Caki2 (cell line): Measurements from ENCODE around the gene GPR158. TPM values are rescaled to one million over a fixed set of nuclear protein-coding genes. Genes with fewer than 3 reads are reported as not detected.

ENCODE experiments used
- DNase-seq: peaks from one replicate; pipeline ENCODE4 v3.0.0-alpha.2; 2015; ENCODE audit warnings: low read depth
- in situ Hi-C: cut with HindIII; loops from 2 replicates; pipeline ENCODE4 v1.10.0; 2016; ENCODE audit warnings: low sequenced_read_pairs, low pct_unique_long_range_greater_than_20kb, mixed read lengths
- total RNA-seq: library from RNA; depleted of rRNA; stranded (reverse); fragments of >200 nt; shearing (Covaris generic); gene quantifications from 2 replicates; pipeline ENCODE4 v1.2.3, GENCODE V29; 2014; ENCODE audit warnings: low replicate concordance

Gene GPR158
- total RNA-seq, 1 experiment from 2014 or later, result not detected

DNA sequence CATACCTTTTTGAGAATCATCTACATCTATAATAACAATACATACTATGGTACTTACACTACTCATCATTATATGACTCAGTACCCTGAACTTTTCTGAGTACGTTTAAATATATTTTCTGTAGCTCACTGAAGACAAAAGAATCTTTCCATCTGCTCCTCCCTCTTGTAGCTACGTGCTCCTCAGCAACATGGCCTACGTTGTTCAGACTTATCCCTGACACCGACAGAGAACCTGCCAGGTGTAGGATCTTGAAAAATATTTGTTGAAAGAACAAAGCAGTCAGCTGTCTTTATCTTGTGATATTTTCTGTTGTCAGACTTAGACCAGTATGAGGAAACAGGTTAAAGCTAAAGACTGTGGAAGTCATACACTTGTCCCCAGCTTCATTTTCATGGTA is 403.3 kb downstream of the GPR158 start:
- in situ Hi-C loops, result no loop called here

DNA sequence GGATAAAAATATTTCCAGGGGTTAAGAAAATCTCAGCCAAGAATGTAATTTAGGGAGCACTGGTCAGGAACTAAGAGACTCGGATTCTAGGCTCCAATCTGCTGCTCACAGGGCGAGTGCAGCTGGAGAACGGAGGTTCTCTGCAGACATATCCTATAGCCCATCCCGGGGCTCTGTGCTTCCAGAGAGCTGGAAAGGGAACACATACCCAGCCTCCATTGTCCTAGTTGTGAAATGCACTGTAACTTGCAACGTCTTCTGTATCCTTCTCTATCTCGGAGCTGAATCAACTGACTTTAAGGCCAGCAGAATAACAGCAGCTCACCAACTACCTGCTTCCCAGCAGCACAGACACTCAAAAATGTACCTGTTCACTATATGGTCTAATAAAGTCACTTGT is 408.2 kb downstream of the GPR158 start:
- no peak for DNase-seq
- in situ Hi-C loops, result no loop called here

More for the DNA sequence above, 403.3 kb downstream of the GPR158 start:
- DNase-seq, result no peak

DNA sequence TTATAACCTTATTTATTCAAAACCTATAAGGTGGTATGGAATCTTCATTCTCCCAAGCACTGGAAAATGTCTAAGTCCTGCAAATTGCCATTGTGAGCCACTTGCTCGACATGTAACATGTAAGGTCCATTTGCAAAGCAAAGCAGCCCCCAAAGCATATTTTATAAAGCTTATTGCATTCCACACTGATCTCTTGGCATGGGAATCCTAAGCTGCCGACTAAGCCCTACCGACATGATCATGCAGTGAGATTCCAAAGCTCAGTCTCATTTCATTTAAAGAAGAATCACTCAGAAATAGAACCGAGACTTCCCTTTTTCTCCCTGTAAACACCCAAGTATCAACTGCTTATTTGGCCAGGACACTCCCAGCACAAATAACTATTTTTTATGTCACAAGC is 425.9 kb downstream of the GPR158 start:
- in situ Hi-C loops, result no loop called here
- DNase-seq, result no peak

DNA sequence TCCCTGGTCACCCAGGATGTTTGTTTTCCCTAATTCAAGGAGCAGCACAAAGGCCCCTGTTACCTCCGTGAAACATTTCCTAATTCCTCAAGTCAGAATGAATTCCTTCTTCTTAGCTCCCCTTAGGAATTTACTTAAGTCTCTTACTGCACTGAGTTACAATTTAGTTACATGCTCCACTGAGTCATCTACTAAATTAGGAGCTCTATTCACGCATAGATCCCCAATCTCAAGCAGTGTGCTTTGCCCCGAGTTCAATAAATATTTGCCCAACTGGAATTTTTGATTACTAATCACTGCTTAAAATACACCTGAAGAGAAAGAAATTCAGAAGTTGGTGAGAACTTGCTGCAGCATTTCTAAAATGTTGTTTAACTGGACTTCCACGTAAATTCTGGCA is 429.8 kb downstream of the GPR158 start:
- in situ Hi-C loops, result no loop called here

DNA sequence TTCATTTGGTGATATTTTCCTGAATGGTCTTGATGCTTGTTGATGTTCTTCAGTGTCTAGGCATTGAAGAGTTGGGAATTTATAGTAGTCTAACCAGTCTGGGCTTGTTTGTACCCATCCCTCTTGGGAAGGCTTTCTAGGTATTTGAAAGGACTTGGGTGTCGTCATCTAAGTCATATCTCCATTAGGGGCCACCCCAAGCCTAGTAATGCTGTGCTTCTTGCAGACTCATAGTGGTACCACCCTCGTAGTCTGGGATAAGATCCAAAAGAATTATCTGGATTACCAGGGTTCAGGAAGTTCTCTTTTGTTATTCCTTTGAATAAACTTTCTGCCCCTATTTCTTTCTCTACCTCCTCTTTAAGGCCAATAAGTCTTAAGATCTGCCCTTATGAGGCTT is 439.9 kb downstream of the GPR158 start:
- in situ Hi-C loops, result no loop called here
- DNase-seq, result no peak

More for the DNA sequence above, 429.8 kb downstream of the GPR158 start:
- DNase-seq, result no peak

DNA sequence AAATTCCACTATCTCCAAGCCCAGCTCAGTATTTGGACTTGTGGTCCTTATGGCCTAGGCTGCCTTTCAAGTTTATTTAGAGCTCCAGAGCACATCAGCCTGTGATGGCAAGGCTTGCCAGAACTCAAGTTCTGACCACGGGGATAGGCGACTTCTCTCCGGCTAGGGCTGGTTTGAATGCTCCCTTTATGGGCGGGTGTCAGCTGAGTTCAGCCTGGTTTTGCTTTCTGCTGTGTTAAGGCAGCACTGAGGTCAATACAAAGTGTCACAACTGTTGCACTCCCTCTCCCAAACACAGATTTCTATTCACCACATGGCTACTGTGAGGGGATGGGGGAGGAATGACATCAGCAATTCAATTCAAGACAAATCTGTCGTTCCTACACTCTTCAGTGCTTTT is 441.1 kb downstream of the GPR158 start:
- DNase-seq, result no peak
- in situ Hi-C loops, result no loop called here

DNA sequence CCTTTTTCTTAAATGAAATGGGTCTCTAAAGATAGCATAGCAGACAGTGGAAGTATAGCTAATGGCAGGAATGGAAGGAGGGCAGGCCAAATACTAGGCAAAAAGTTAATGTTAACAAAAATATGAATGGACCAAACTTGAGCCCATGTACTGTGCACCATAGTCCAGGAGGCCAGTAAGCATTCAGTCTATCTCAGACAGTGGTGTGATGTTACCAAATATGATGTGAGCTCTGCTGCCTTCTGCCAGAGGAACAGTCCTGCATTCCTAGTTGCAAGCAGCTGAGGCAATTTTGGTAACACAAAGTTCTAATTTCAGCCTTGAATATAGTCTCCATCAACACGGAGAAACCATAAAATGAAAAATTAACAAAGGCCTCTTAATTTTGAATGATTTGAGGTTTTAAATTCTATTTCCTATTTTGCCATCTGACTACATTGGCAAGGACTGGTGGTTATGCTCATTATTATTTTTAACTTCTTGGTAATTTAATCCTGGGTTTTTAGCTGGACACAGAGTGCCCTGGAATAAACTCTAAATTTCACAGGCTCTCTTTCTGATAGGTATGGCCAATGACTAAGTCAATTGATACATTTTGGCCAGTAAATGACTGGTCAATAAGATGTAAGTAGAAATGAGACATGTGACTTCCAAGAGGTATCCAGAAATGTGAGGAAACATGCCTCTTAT is 442.2 kb downstream of the GPR158 start:
- in situ Hi-C loops, result no loop called here
- DNase-seq, result no peak

DNA sequence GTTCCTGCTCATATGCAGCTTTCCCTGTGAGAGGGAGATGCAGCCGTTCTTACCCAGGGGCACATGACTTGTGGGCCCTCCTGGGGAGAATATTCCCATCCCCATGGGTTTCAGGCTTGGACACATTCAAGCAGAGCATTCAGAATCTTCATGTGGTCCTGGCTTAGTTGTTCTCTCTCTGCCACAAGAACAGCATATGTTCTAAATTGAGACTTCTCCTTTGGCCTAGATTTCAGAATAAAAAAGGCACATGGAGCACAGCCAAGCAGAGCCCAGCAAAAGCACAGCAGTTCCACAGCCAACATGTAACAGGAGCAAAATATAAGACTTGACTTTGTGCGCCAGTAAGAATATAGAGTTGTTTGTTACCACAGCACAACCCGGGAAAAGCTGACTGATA is 452.8 kb downstream of the GPR158 start:
- no peak for DNase-seq
- in situ Hi-C loops, result no loop called here

DNA sequence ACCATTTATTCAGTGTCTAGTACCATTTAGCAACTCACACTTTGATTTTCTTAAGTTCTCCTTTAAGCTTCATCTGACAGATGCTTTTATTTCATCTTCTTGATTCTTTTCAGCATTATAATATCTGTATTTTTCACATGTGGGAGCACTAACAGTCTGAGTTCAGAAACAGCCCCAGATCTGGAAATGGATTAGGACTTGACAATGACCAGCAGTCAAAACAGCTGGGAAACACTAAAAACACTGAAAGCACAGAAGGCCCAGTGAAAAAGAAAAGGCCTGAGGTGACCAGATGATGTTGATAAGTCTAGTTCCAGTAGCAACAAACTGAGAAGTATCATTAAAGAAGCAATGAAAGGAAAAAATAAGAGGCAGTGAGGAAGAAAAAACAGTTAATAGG is 454.5 kb downstream of the GPR158 start:
- in situ Hi-C loops, result no loop called here
- no peak for DNase-seq

DNA sequence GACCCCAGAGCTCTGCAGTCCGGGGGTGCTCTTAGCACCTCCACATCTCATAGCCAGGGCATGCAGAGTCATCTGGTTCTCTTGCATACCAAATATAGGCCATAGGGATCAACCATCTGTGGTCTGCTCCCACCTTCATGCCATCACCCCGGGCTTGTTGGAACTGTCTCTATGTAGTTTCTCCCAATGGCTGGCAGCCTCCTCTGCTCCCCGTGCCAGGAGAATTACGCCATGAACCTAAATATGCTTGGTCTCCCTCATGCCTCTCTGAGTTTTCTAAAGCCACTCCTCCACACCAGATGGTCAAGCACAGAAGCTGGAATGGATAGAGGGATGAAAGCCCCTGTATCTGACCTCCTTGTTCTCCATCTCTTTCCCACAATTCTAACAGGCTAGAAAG is 456.7 kb downstream of the GPR158 start:
- DNase-seq, result no peak
- in situ Hi-C loops, result no loop called here

DNA sequence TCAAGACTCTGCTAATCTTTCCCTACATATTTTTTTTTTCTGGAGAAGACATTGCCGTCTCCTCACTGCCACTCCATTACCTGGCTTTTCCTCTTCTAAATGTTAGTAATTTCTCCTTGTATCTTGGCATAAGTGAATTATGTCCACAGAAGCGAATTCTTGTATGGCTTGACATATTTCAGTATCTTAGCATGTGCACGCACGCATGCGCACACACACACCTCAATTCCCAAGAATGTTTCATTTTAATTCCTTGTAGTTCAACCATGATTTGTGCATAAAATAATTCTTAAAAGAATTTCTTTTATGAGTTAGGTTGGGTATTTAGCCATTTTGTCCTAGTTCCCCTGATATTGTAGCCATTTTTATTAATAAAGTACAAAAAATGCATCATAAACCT is 458.0 kb downstream of the GPR158 start:
- DNase-seq, result no peak
- in situ Hi-C loops, result no loop called here

DNA sequence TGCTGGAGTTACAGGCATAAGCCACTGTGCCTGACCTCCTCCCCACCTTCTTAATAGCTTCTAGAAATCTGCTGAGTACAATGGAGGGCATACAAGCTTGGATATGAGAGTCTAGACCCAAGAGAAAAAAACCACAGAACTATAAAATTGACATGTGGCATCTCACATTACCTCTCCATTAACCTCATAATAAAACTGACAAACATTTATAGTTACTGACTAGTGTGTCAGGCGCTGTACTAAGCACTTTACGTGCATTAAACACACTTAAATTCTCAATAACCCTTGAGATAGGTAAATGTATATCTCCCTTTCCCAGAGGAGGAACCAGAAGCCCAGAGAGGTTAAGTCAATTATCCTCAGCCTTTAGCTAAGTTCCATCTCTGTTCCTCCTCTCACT is 458.7 kb downstream of the GPR158 start:
- in situ Hi-C loops, result no loop called here
- no peak for DNase-seq

DNA sequence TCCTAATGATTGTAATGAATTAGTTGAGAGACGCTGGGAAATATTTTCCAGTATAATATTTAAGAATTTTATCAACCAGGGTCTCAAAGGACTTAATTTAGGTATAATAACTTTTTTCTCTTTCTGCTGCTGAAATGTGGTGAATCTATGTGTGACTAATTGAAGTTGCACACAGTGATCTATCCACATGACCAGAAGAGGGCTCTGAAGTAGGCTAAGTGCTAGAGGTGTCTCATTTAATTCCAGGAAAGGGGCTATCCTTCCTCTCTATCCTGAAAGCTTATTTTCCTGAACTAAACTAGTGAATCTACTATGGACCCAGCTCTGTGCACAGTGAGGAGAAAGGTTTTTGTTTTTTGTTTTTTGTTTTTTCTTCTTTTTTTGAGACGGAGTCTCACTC is 464.8 kb downstream of the GPR158 start:
- no peak for DNase-seq
- in situ Hi-C loops, result no loop called here

DNA sequence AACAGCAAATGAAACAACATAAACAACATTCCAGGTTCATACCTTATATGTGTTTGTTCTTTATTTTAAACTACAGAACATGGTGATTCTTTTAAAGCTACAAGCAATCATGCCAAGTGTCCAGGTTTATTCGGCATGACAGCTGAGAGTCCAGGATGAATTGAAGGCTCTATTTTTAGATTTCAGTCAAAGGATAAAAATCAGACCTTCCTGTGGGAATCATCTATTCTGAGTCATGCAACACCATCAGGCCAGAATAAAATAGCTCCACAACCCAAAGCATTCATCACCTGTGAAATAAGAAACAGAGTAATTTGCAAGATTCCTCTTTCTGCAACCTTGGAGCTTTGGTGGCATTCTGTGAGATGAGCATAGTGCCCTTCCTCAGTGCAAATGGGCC is 466.8 kb downstream of the GPR158 start:
- no peak for DNase-seq
- in situ Hi-C loops, result no loop called here

DNA sequence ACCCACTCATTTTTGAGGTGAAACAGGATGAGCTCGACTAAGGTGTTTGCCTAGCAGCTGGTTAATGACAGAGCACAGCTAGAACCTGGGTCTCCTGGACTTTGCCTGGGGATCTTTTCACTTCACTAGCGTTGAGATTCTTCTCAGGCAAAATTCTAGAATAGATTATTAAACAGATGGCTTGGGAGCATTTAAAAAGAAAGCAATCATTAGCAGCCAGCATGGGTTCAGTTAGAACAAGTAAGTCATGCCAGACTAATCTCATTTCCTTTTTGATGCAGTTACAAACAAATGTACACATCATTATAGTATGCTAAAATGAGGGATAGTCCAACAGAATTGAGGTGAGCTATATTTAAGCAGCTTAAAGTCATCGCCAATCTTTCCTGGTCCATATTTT is 467.9 kb downstream of the GPR158 start:
- in situ Hi-C loops, result no loop called here
- DNase-seq, result no peak

DNA sequence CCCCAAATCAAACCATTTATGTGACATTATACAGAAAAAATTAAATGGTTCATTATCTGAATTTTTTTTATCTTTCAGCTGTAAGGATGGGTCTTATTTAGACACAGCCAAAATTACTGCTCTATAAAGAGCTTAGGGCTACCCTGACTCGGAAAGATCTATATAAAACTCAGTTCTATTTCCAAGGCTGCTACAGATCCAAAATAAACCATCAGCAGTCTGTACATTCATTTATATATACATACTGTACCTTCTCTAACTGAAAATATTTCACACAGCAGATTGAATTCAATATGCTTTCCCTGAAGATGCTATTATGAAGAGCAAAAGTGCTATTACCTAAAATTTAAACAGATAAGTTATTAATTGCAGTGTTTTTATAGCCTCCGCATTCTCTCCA is 471.6 kb downstream of the GPR158 start:
- DNase-seq, result no peak
- in situ Hi-C loops, result no loop called here

DNA sequence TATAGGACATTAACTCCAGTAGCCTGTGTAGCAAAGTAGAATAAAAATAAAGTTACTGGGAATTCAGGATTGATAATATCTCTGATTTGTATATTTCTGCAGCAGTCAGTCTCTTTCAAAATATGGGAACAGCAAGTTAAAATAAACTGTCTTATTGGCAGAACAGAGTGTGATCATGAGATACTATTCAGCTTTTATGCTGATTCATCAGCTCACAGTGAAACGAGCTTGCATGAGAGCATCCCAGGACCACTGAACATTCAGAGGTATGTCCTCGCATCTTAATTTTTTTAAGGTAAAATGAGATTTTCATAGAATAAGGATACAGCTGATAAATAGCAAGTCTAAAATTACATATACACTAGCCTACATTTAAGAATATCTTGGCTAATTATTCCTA is 476.7 kb downstream of the GPR158 start:
- DNase-seq, result no peak
- in situ Hi-C loops, result no loop called here
